GM10248 (cell line): ENCODE measurements around the gene CD244.

Source experiments
- CTCF ChIA-PET: fragments of 300-600 bp; sonication (Branson Sonifier 250); formaldehyde crosslinking; extraction: SDS; loops from one replicate; lab custom pipeline; 2021; ENCODE audit warnings: antibody characterized with exemption; lab: Yijun Ruan, JAX
- POLR2A ChIA-PET: fragments of 350-650 bp; sonication (Branson Sonifier 250); formaldehyde crosslinking; extraction: SDS; loops from one replicate; lab custom pipeline; 2020; ENCODE audit warnings: antibody characterized with exemption; lab: Yijun Ruan, JAX
- DNase-seq: peaks from one replicate; pipeline ENCODE4 v3.0.0; 2012; ENCODE audit errors: extremely low spot score
- CTCF ChIP-seq: IDR thresholded peaks from 2 replicates; pipeline ENCODE4 v1.5.1; 2012; ENCODE audit warnings: mild to moderate bottlenecking, low read depth; ENCODE audit errors: extremely low read depth, missing control alignments, control extremely low read depth

CD244 gene

GRCh38 chr1:160806109-160806665, 56.5 kb downstream of the CD244 start:
- ChIA-PET POLR2A (no interaction called here), CTCF (interaction anchor here (1.3 to 2.0 kb wide), 5 partner anchors 28 to 145 kb away, joined by 3 to 7 read pairs (median 3); no protein-coding TSS in a partner anchor)
- no peak for DNase-seq
- TF ChIP-seq CTCF, result no peak

GRCh38 chr1:160801836-160802580, 60.7 kb downstream of the CD244 start:
- TF ChIP-seq CTCF, result no peak
- POLR2A ChIA-PET, result no interaction called here
- DNase-seq, result no peak
- CTCF ChIA-PET, result interaction anchor here (1.3 to 2.9 kb wide), 3 partner anchors 10 to 54 kb away, joined by 3 to 14 read pairs (median 4); no protein-coding TSS in a partner anchor

- ChIA-PET POLR2A (no interaction called here), CTCF (interaction anchor here (1.1 to 12.7 kb wide), 8 partner anchors 8 to 241 kb away, joined by 3 to 190 read pairs (median 6); no protein-coding TSS in a partner anchor)
- no peak for TF ChIP-seq CTCF
- no peak for DNase-seq
These were observed 61.9 kb downstream of the CD244 start for GRCh38 chr1:160800645-160801408.

- ChIA-PET CTCF (interaction anchor here (1.1 to 12.7 kb wide), 8 partner anchors 9 to 242 kb away, joined by 3 to 190 read pairs (median 18); no protein-coding TSS in a partner anchor), POLR2A (no interaction called here)
- no peak for TF ChIP-seq CTCF
- no peak for DNase-seq
These were observed 62.5 kb downstream of the CD244 start for GRCh38 chr1:160800142-160800541.

- DNase-seq, result no peak
These were observed 63.0 kb downstream of the CD244 start for GRCh38 chr1:160799641-160800040.

More at GRCh38 chr1:160799641-160800040, 63.0 kb downstream of the CD244 start:
- POLR2A ChIA-PET, result no interaction called here
- CTCF ChIA-PET, result interaction anchor here (1.1 to 12.7 kb wide), 9 partner anchors 9 to 242 kb away, joined by 3 to 190 read pairs (median 7); no protein-coding TSS in a partner anchor
- no peak for TF ChIP-seq CTCF
